HEK293 (cell line): ENCODE results near the gene SRSF12.

Source experiments
- ELK4 ChIP-seq: IDR thresholded peaks from 2 replicates; pipeline ENCODE4 v1.6.1; 2011; ENCODE audit warnings: mild to moderate bottlenecking, low read depth, low read length, borderline replicate concordance
- HOXA7 ChIP-seq: sonication (generic); formaldehyde crosslinking; IDR thresholded peaks from 2 replicates; pipeline ENCODE4 v1.8.1; 2022; ENCODE audit warnings: missing genetic modification reagents, borderline replicate concordance
- HOXC10 ChIP-seq: sonication (generic); formaldehyde crosslinking; IDR thresholded peaks from 2 replicates; pipeline ENCODE4 v1.8.1; 2023; ENCODE audit warnings: mild to moderate bottlenecking, missing genetic modification reagents
- MZF1 ChIP-seq: fragments of 450-650 bp; formaldehyde crosslinking; IDR thresholded peaks from 2 replicates; pipeline ENCODE4 v1.5.1; 2017; ENCODE audit warnings: missing biosample characterization, missing genetic modification characterization, borderline replicate concordance
- OSR2 ChIP-seq: fragments of 450-650 bp; formaldehyde crosslinking; IDR thresholded peaks from 2 replicates; pipeline ENCODE4 v1.5.1; 2016; ENCODE audit warnings: missing biosample characterization, missing genetic modification characterization
- PRDM1 ChIP-seq: fragments of 450-650 bp; formaldehyde crosslinking; IDR thresholded peaks from 2 replicates; pipeline ENCODE4; 2016; ENCODE audit warnings: missing biosample characterization, missing genetic modification characterization
- ZBTB17 ChIP-seq: fragments of 450-650 bp; formaldehyde crosslinking; IDR thresholded peaks from 2 replicates; pipeline ENCODE4 v1.5.1; 2016; ENCODE audit warnings: missing biosample characterization, missing genetic modification characterization
- ZBTB49 ChIP-seq: fragments of 450-650 bp; formaldehyde crosslinking; IDR thresholded peaks from 2 replicates; pipeline ENCODE4 v1.5.1; 2016; ENCODE audit warnings: missing biosample characterization, missing genetic modification characterization, low read depth
- ZFP37 ChIP-seq: fragments of 450-650 bp; formaldehyde crosslinking; IDR thresholded peaks from 2 replicates; pipeline ENCODE4 v1.5.1; 2016; ENCODE audit warnings: missing biosample characterization, missing genetic modification characterization
- ZFP41 ChIP-seq: fragments of 450-650 bp; formaldehyde crosslinking; IDR thresholded peaks from 2 replicates; pipeline ENCODE4 v1.5.1; 2016; ENCODE audit warnings: missing biosample characterization, missing genetic modification characterization, borderline replicate concordance
- ZIC2 ChIP-seq: fragments of 450-650 bp; formaldehyde crosslinking; IDR thresholded peaks from 2 replicates; pipeline ENCODE4 v1.5.1; 2016; ENCODE audit warnings: missing biosample characterization, missing genetic modification characterization
- ZNF132 ChIP-seq: fragments of 450-650 bp; formaldehyde crosslinking; IDR thresholded peaks from 2 replicates; pipeline ENCODE4 v1.5.1; 2017; ENCODE audit warnings: missing biosample characterization, missing genetic modification characterization, borderline replicate concordance
- ZNF16 ChIP-seq: fragments of 450-650 bp; formaldehyde crosslinking; IDR thresholded peaks from 2 replicates; pipeline ENCODE4 v1.5.1; 2016; ENCODE audit warnings: low read depth, missing biosample characterization, missing genetic modification characterization
- ZNF19 ChIP-seq: fragments of 450-650 bp; formaldehyde crosslinking; IDR thresholded peaks from 2 replicates; pipeline ENCODE4; 2016; ENCODE audit warnings: missing biosample characterization, missing genetic modification characterization, low read depth
- ZNF221 ChIP-seq: fragments of 450-650 bp; formaldehyde crosslinking; IDR thresholded peaks from 2 replicates; pipeline ENCODE4 v1.5.1; 2017; ENCODE audit warnings: missing biosample characterization, missing genetic modification characterization, borderline replicate concordance
- ZNF274 ChIP-seq, 2 experiments: fragments of 200-500 bp in 1 of 2; fragments of 450-650 bp in 1 of 2; sonication (Bioruptor generic) in 1 of 2; formaldehyde crosslinking in 1 of 2; IDR thresholded peaks; 2 replicates each; pipeline versions ENCODE4 v1.5.1 to v1.6.1; 2014 to 2016; ENCODE audit warnings: borderline replicate concordance in 1 of 2, inconsistent platforms in 1 of 2, low read length in 1 of 2, missing biosample characterization in 1 of 2, missing genetic modification characterization in 1 of 2
- ZNF341 ChIP-seq: fragments of 450-650 bp; formaldehyde crosslinking; IDR thresholded peaks from 2 replicates; pipeline ENCODE4; 2016; ENCODE audit warnings: low read depth, missing biosample characterization, missing genetic modification characterization
- ZNF354C ChIP-seq: fragments of 450-650 bp; formaldehyde crosslinking; IDR thresholded peaks from 2 replicates; pipeline ENCODE4 v1.5.1; 2016; ENCODE audit warnings: missing biosample characterization, missing genetic modification characterization, low read depth, borderline replicate concordance
- ZNF362 ChIP-seq: fragments of 450-650 bp; formaldehyde crosslinking; IDR thresholded peaks from 2 replicates; pipeline ENCODE4 v1.5.1; 2016; ENCODE audit warnings: missing biosample characterization, missing genetic modification characterization
- ZNF423 ChIP-seq: fragments of 450-650 bp; formaldehyde crosslinking; IDR thresholded peaks from 2 replicates; pipeline ENCODE4 v1.5.1; 2016; ENCODE audit warnings: missing biosample characterization, missing genetic modification characterization
- ZNF449 ChIP-seq: fragments of 450-650 bp; formaldehyde crosslinking; IDR thresholded peaks from 2 replicates; pipeline ENCODE4 v1.5.1; 2017; ENCODE audit warnings: missing biosample characterization, mild to moderate bottlenecking, missing genetic modification characterization, moderate library complexity
- ZNF48 ChIP-seq: fragments of 450-650 bp; formaldehyde crosslinking; IDR thresholded peaks from 2 replicates; pipeline ENCODE4 v1.5.1; 2016; ENCODE audit warnings: missing biosample characterization, missing genetic modification characterization
- ZNF529 ChIP-seq: fragments of 450-650 bp; formaldehyde crosslinking; IDR thresholded peaks from 2 replicates; pipeline ENCODE4 v1.5.1; 2017; ENCODE audit warnings: missing genetic modification characterization, missing biosample characterization; ENCODE audit not compliant: insufficient replicate concordance
- ZNF549 ChIP-seq: fragments of 450-650 bp; IDR thresholded peaks from 2 replicates; pipeline ENCODE4 v1.5.1; 2018; ENCODE audit warnings: missing biosample characterization, missing genetic modification characterization, mild to moderate bottlenecking, inconsistent platforms, moderate library complexity
- ZNF596 ChIP-seq: fragments of 450-650 bp; IDR thresholded peaks from 2 replicates; pipeline ENCODE4 v1.5.0; 2018; ENCODE audit warnings: missing biosample characterization, mild to moderate bottlenecking, missing genetic modification characterization, moderate library complexity
- ZNF621 ChIP-seq: fragments of 450-650 bp; formaldehyde crosslinking; IDR thresholded peaks from 2 replicates; pipeline ENCODE4 v1.5.1; 2017; ENCODE audit warnings: missing biosample characterization, missing genetic modification characterization
- ZNF624 ChIP-seq: fragments of 450-650 bp; formaldehyde crosslinking; IDR thresholded peaks from 2 replicates; pipeline ENCODE4 v1.5.1; 2017; ENCODE audit warnings: missing biosample characterization, missing genetic modification characterization
- ZNF626 ChIP-seq: fragments of 450-650 bp; sonication (Bioruptor Pico); formaldehyde crosslinking; IDR thresholded peaks from 2 replicates; pipeline ENCODE4 v1.5.1; 2018; ENCODE audit warnings: missing biosample characterization, missing genetic modification characterization, inconsistent platforms
- ZNF701 ChIP-seq: fragments of 450-650 bp; formaldehyde crosslinking; IDR thresholded peaks from 2 replicates; pipeline ENCODE4 v1.5.1; 2016; ENCODE audit warnings: missing biosample characterization, missing genetic modification characterization
- ZNF704 ChIP-seq: fragments of 450-650 bp; formaldehyde crosslinking; IDR thresholded peaks from 2 replicates; pipeline ENCODE4 v1.5.1; 2016; ENCODE audit warnings: missing biosample characterization, missing genetic modification characterization
- ZNF747 ChIP-seq: fragments of 450-650 bp; formaldehyde crosslinking; IDR thresholded peaks from 2 replicates; pipeline ENCODE4 v1.5.1; 2016; ENCODE audit warnings: missing biosample characterization, missing genetic modification characterization
- ZNF776 ChIP-seq: fragments of 450-650 bp; formaldehyde crosslinking; IDR thresholded peaks from 2 replicates; pipeline ENCODE4 v1.5.0; 2017; ENCODE audit warnings: missing biosample characterization, missing genetic modification characterization, borderline replicate concordance
- ZSCAN30 ChIP-seq: fragments of 450-650 bp; IDR thresholded peaks from 2 replicates; pipeline ENCODE4 v1.5.1; 2018; ENCODE audit warnings: missing biosample characterization, mild to moderate bottlenecking, missing genetic modification characterization, moderate library complexity

Gene SRSF12

GRCh38 chr6:89081423-89082322 is 36.2 kb downstream of the SRSF12 start (continued):
- no peak for TF ChIP-seq ZNF621
- no peak for TF ChIP-seq ELK4
- TF ChIP-seq ZIC2 (tag by site-specific recombination), result peak; percentile 84
- TF ChIP-seq ZNF221, result no peak
- peak; percentile 73; the same call in 1 of the 2 replicates for TF ChIP-seq ZNF449
- no peak for TF ChIP-seq ZNF48
- TF ChIP-seq ZNF776 (tag by site-specific recombination), result no peak
- no peak for TF ChIP-seq HOXA7 (CRISPR knock-in tag)
- TF ChIP-seq ZNF747 (tag by site-specific recombination), result no peak
- no peak for TF ChIP-seq ZNF16 (tag by site-specific recombination)
- TF ChIP-seq ZNF423 (tag by site-specific recombination), result peak; percentile 95
- TF ChIP-seq ZNF626, result no peak
- peak; percentile 89 for TF ChIP-seq ZSCAN30
- no peak for TF ChIP-seq ZFP41 (tag by site-specific recombination)
- no peak for TF ChIP-seq ZNF549
- no peak for TF ChIP-seq ZNF624
- TF ChIP-seq HOXC10 (CRISPR knock-in tag), result 0 out of 2 replicates have a peak, but pooled peaks have one; percentile 52
- no peak for TF ChIP-seq ZNF596 (tag by site-specific recombination)
- no peak for TF ChIP-seq ZNF529 (tag by site-specific recombination)
- peak; percentile 83 for TF ChIP-seq ZFP37
- no peak for TF ChIP-seq ZNF704 (tag by site-specific recombination)
- no peak for TF ChIP-seq ZNF362 (tag by site-specific recombination)
- TF ChIP-seq MZF1, result peak; percentile 19; the same call in 1 of the 2 replicates
- no peak for TF ChIP-seq ZNF19 (tag by site-specific recombination)
- TF ChIP-seq ZBTB17 (tag by site-specific recombination), result peak; percentile 71
- TF ChIP-seq OSR2 (tag by site-specific recombination), result no peak
- TF ChIP-seq ZNF132 (tag by site-specific recombination), result no peak
- no peak for TF ChIP-seq ZBTB49 (tag by site-specific recombination)
- no peak for TF ChIP-seq ZNF701 (tag by site-specific recombination)
- no peak for TF ChIP-seq ZNF354C (tag by site-specific recombination)
- TF ChIP-seq ZNF341 (tag by site-specific recombination), result peak; percentile 41
- no peak for TF ChIP-seq PRDM1 (tag by site-specific recombination)
- no peak for TF ChIP-seq ZNF274 (IDR thresholded peaks at IDR 0.05; ENCODE audit: low read length)
- no peak for TF ChIP-seq ZNF274 (tag by site-specific recombination; IDR thresholded peaks at IDR 0.05; ENCODE audit: borderline replicate concordance)
